Stimulated activated CD8-positive, alpha-beta memory T cell treated with anti-CD3 and anti-CD28 coated beads, Interleukin-2, amount 100 ng/mL, for 1 hour (primary cell): ENCODE data around the gene SLX9.
A peak's percentile ranks its signal among the peaks of the same experiment; 100 is the strongest.

Experiments
- DNase-seq, 2 donors: peaks; one replicate each; pipeline ENCODE4 v3.0.0-alpha.2; 2020; ENCODE audit warnings: low read depth in 2 of 2

Gene SLX9

GRCh38 chr21:44947111-44947929 lies 7.5 kb downstream of the SLX9 start:
- DNase-seq: no peak

- DNase-seq: no peak
These were observed 8.1 kb downstream of the SLX9 start for GRCh38 chr21:44947930-44948331.

- no peak for DNase-seq
These were observed 8.7 kb downstream of the SLX9 start for GRCh38 chr21:44948426-44949120.

GRCh38 chr21:44949161-44949778 lies 9.4 kb downstream of the SLX9 start:
- no peak for DNase-seq

- DNase-seq: peak; percentile 69 to 71
These were observed 10.0 kb downstream of the SLX9 start for GRCh38 chr21:44949779-44950198.

- no peak for DNase-seq
These were observed 10.5 kb downstream of the SLX9 start for GRCh38 chr21:44950351-44950750.

GRCh38 chr21:44951186-44951915 lies 11.5 kb downstream of the SLX9 start:
- DNase-seq: no peak

GRCh38 chr21:44952116-44952928 lies 12.5 kb downstream of the SLX9 start:
- no peak for DNase-seq

- no peak for DNase-seq
These were observed 13.2 kb downstream of the SLX9 start for GRCh38 chr21:44952929-44953627.

- DNase-seq: no peak
These were observed 13.8 kb downstream of the SLX9 start for GRCh38 chr21:44953628-44954021.

GRCh38 chr21:44954281-44954771 lies 14.5 kb downstream of the SLX9 start:
- DNase-seq: no peak

GRCh38 chr21:44955141-44955797 lies 15.4 kb downstream of the SLX9 start:
- no peak for DNase-seq

GRCh38 chr21:44955798-44956175 lies 16.0 kb downstream of the SLX9 start:
- no peak for DNase-seq

- no peak for DNase-seq
These were observed 16.7 kb downstream of the SLX9 start for GRCh38 chr21:44956356-44957046.

- no peak for DNase-seq
These were observed 17.4 kb downstream of the SLX9 start for GRCh38 chr21:44957047-44957831.

- no peak for DNase-seq
These were observed 18.1 kb downstream of the SLX9 start for GRCh38 chr21:44957901-44958451.

GRCh38 chr21:44958471-44959191 lies 18.8 kb downstream of the SLX9 start:
- no peak for DNase-seq
